Stomach (tissue), 9 donors: ENCODE data around the gene GADD45A. TPM values are rescaled to one million over a fixed set of nuclear protein-coding genes. Genes with fewer than 3 reads are reported as not detected.

Source experiments
- DNase-seq, 2 donors: peaks; one replicate each; pipeline versions ENCODE4 v3.0.0 to v3.0.0-alpha.2; 2013 to 2019
- H3K27ac ChIP-seq, 5 donors: fragments of 200-600 bp in 4 of 5; sonication (generic) in 4 of 5; one replicate each; pipeline ENCODE4 v1.5.1; 2013 to 2019; ENCODE audit warnings: mild to moderate bottlenecking in 1 of 5, moderate library complexity in 1 of 5
- H3K27me3 ChIP-seq, 3 donors: fragments of 200-600 bp; sonication (generic); one replicate each; pipeline ENCODE4 v1.5.1; 2017 to 2019; ENCODE audit warnings: mixed run types in 1 of 3
- H3K36me3 ChIP-seq, 4 donors: fragments of 200-600 bp; sonication (generic); 1 replicate in 3 of 4; 2 replicates in 1 of 4; pipeline ENCODE4 v1.5.1; 2016 to 2019
- H3K4me1 ChIP-seq, 4 donors: fragments of 200-600 bp; sonication (generic); one replicate each; pipeline ENCODE4 v1.5.1; 2016 to 2019
- H3K4me3 ChIP-seq, 4 donors: fragments of 200-600 bp; sonication (generic) in 3 of 4; one replicate each; pipeline ENCODE4 v1.5.1; 2016 to 2019; ENCODE audit warnings: mild to moderate bottlenecking in 1 of 4
- H3K9me3 ChIP-seq, 4 donors: fragments of 200-600 bp; sonication (generic); one replicate each; pipeline ENCODE4 v1.5.1; 2016 to 2019
- EP300 ChIP-seq: sonication (generic); formaldehyde crosslinking; IDR thresholded peaks from one replicate; pipeline ENCODE4 v1.6.1; 2017; ENCODE audit warnings: antibody characterized with exemption
- POLR2A ChIP-seq, 4 donors: fragments of 450-650 bp; IDR thresholded peaks; one replicate each; pipeline ENCODE4 v1.6.1; 2016; ENCODE audit warnings: antibody characterized with exemption in 4 of 4, control low read depth in 2 of 4, mild to moderate bottlenecking in 1 of 4, moderate library complexity in 1 of 4
- POLR2AphosphoS5 ChIP-seq, 3 donors: sonication (generic); formaldehyde crosslinking; IDR thresholded peaks; one replicate each; pipeline ENCODE4 v1.6.1; 2016; ENCODE audit warnings: antibody characterized with exemption in 3 of 3
- WGBS, 5 donors: extraction: QIAGEN DNeasy Blood & Tissue Kit in 3 of 5; methylation state at CpG; one replicate each; pipeline versions ENCODE4 v1.1.5 to v1.1.7; 2013 to 2018; 5-methylcytosine and 5-hydroxymethylcytosine counted together
- intact Hi-C: fragments of 100-400 bp; cut with DNase I; formaldehyde crosslinking; loops from one replicate; pipeline ENCODE4 v1.15.1; 2023; ENCODE audit warnings: low total_unique reads
- polyA plus RNA-seq, 3 donors: library from polyadenylated mRNA; stranded (reverse); fragments of 200-250 nt; gene quantifications; one replicate each; pipeline ENCODE4 v1.2.3, GENCODE V29; 2013
- total RNA-seq, 5 donors: library from RNA; depleted of rRNA; stranded (reverse); fragments of >200 nt; gene quantifications; one replicate each; pipeline versions ENCODE4 v1.1.0 to v1.2.3, GENCODE V29; 2014 to 2016
- TF ChIP-seq, protein P1 (sequence below), 7 experiments: fragments of 450-650 bp in 4 of 7; fragments of 200-600 bp in 3 of 7; sonication (generic) in 3 of 7; IDR thresholded peaks; one replicate each; pipeline ENCODE4 v1.5.1; 2016 to 2019; ENCODE audit warnings: antibody characterized with exemption in 7 of 7, control low read depth in 2 of 7, mild to moderate bottlenecking in 1 of 7
- donor health status: healthy with polysubstance abuse.
- donor health status: Bipolar disorder and iron deficiency.
- donor health status: healthy.

Gene GADD45A
- total and polyA plus RNA-seq, 8 donors: 4.7 to 84.8 (median 38.4) TPM

DNA sequence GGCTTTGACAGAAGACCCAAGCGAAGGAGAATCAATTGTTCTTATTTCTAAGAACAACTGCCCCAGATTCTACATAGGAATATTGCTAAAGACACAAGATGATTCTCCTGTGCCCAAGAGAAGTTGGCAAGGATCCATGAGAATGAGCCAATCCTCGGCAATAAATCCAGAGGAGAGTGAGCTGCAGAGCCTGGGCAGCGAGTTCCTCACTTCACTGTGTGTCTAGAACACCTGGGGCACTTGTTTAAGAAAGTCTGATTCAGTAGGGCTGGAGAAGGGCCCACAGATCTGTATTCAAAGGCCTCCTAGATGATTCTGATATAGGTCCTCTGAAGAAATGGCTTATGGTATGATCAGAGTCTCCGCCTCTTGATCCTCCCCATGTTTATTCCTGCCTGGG, 31.8 kb downstream of the GADD45A start:
- TF ChIP-seq EP300 (no peak), POLR2A (IDR thresholded peaks at IDR 0.05) (no peak), POLR2AphosphoS5 (IDR thresholded peaks at IDR 0.05) (no peak)
- TF ChIP-seq, protein P1, sequence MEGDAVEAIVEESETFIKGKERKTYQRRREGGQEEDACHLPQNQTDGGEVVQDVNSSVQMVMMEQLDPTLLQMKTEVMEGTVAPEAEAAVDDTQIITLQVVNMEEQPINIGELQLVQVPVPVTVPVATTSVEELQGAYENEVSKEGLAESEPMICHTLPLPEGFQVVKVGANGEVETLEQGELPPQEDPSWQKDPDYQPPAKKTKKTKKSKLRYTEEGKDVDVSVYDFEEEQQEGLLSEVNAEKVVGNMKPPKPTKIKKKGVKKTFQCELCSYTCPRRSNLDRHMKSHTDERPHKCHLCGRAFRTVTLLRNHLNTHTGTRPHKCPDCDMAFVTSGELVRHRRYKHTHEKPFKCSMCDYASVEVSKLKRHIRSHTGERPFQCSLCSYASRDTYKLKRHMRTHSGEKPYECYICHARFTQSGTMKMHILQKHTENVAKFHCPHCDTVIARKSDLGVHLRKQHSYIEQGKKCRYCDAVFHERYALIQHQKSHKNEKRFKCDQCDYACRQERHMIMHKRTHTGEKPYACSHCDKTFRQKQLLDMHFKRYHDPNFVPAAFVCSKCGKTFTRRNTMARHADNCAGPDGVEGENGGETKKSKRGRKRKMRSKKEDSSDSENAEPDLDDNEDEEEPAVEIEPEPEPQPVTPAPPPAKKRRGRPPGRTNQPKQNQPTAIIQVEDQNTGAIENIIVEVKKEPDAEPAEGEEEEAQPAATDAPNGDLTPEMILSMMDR (IDR thresholded peaks at IDR 0.05): no peak
- H3K27ac ChIP-seq: peak overlapping the region in 2 of 5 donors; percentile 10 to 43
- no peaks in the 10 kb centered on the region for H3K27me3 ChIP-seq
- H3K9me3 ChIP-seq: no peaks in the 10 kb centered on the region
- intact Hi-C loops: no loop called here
- DNase-seq: no peak
- no peaks in the 10 kb centered on the region for H3K36me3 ChIP-seq
- no peak overlapping the region for H3K4me3 ChIP-seq
- peaks cover 55 to 92% (median 77%) of the 10 kb centered on the region in 4 donors for H3K4me1 ChIP-seq
- 59 to 67% (median 66%) methylated on average over 4 of the region's 4 CpGs for WGBS, 5 donors

DNA sequence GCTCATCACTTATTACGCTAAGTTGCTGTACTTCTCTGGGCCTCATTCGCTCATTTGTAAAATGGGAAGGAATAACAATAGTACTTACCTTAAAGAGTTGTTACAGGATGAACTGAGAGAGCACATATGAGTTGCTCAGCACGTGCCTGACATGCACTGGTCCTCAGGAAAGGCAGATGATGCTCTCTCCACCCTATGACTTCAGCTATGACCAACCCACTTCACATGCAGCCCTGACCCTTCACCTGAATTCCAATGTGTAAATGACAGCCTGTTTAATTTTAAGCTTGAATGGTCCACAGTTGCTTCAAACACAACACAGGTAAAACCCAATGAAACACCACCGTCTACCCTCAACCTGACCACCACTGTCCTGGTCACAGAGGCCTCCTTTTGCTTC, 32.9 kb downstream of the GADD45A start:
- Histone ChIP-seq H3K4me3 (no peak overlapping the region), H3K4me1 (peaks cover 54 to 92% (median 77%) of the 10 kb centered on the region in 4 donors), H3K9me3 (no peaks in the 10 kb centered on the region), H3K36me3 (no peaks in the 10 kb centered on the region), H3K27ac (no peak overlapping the region), H3K27me3 (no peaks in the 10 kb centered on the region)
- 89 to 94% (median 93%) methylated on average over 4 of the region's 4 CpGs for WGBS, 5 donors
- TF ChIP-seq POLR2A (IDR thresholded peaks at IDR 0.05) (no peak), POLR2AphosphoS5 (IDR thresholded peaks at IDR 0.05) (no peak), EP300 (no peak)
- TF ChIP-seq, protein P1 (IDR thresholded peaks at IDR 0.05): no peak
- intact Hi-C loops: no loop called here
- no peak for DNase-seq

DNA sequence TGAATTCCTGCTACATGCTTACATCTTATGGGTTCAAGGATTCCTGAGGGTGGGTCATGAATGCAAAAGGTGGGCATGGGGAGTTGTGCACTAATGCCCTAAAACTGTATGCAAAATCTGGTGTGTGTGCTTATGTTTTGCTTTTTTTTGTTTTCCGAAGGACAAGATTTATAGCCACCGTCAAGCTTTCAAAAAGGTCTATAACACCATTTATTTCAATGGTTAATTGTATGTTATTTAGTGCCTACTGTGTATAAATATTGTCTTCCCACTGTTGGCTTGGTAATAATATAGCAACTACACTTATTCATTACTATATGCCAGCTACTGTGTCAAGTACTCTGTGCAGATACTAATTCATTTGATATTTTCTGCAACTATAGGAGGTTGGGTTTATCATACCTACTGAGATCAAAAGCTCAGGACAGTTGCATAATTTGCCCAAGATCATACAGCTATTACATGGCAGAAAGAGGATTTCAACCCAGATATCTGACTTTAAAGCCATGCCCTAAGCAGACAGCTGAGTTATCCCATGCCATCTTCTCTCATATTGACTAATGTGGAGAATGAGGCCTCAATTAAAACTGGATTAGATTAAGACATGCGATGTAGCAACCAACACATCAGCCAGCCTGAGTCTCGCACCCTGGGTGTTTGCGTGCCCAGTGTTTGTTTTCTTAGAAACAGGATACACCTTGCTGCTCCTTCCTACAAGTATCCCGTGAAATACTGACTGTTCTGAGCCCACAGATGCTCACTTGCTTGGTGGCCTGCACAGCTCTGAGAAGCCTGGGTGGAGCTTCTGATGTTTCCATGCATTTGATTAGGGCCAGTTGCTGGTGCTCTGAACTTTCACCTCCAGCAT, 34.6 kb downstream of the GADD45A start:
- no peaks in the 10 kb centered on the region for H3K36me3 ChIP-seq
- no peak overlapping the region for H3K4me3 ChIP-seq
- H3K9me3 ChIP-seq: no peaks in the 10 kb centered on the region
- intact Hi-C loops: no loop called here
- peaks cover 54 to 92% (median 75%) of the 10 kb centered on the region in 4 donors for H3K4me1 ChIP-seq
- DNase-seq: no peak
- no peak for TF ChIP-seq POLR2A (IDR thresholded peaks at IDR 0.05)
- TF ChIP-seq POLR2AphosphoS5 (IDR thresholded peaks at IDR 0.05): no peak
- TF ChIP-seq EP300: no peak
- H3K27me3 ChIP-seq: no peaks in the 10 kb centered on the region
- H3K27ac ChIP-seq: peak overlapping the region in 2 of 5 donors; percentile 71 to 75
- 59 to 71% (median 66%) methylated on average over 5 to 6 of the region's 6 CpGs for WGBS, 5 donors

DNA sequence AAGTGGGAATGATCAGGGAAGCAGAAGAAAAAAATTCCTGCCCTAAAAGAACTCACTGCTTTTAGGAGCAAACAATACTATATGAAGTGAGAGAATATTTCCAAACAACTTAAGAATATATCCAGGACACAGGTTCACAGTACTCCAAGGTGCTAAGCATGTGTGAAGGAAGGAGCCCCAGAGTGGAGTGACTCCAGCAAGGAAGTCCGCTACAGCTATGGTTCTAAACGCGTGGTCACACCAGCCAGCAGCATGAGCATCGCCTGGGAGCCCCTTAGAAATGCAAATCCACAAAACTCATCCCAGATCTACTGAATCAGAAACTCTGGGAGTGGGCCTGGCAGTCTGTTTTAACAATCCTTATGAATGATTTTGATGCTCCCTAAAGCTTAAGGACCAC, 36.1 kb downstream of the GADD45A start:
- peaks cover 54 to 91% (median 75%) of the 10 kb centered on the region in 4 donors for H3K4me1 ChIP-seq
- H3K27ac ChIP-seq: peak overlapping the region in 3 of 5 donors; percentile 41 to 75 (median 71)
- intact Hi-C loops: no loop called here
- no peak for DNase-seq
- no peaks in the 10 kb centered on the region for H3K36me3 ChIP-seq
- WGBS, 5 donors: 87 to 93% (median 90%) methylated on average over 4 of the region's 4 CpGs
- TF ChIP-seq, protein P1 (IDR thresholded peaks at IDR 0.05): no peak
- TF ChIP-seq POLR2A (IDR thresholded peaks at IDR 0.05): no peak
- TF ChIP-seq POLR2AphosphoS5 (IDR thresholded peaks at IDR 0.05): no peak
- TF ChIP-seq EP300: no peak
- no peaks in the 10 kb centered on the region for H3K9me3 ChIP-seq
- H3K4me3 ChIP-seq: no peak overlapping the region
- H3K27me3 ChIP-seq: no peaks in the 10 kb centered on the region
